GM13976 (cell line): ENCODE data around the gene GP1BB.

ENCODE experiments used
- DNase-seq: peaks from one replicate; pipeline ENCODE4 v3.0.0; 2012; ENCODE audit warnings: low spot score
- in situ Hi-C: fragments of 300-500 bp; cut with MboI; formaldehyde crosslinking; loops from one replicate; pipeline ENCODE4 v1.12.0; 2022; ENCODE audit warnings: low sequenced_read_pairs, mixed read lengths, inconsistent platforms; ENCODE audit not compliant: unreplicated experiment
- TF ChIP-seq, protein P1 (sequence below): IDR thresholded peaks from 2 replicates; pipeline ENCODE4 v1.5.1; 2012; ENCODE audit warnings: borderline replicate concordance, mild to moderate bottlenecking; ENCODE audit not compliant: insufficient read depth; ENCODE audit errors: extremely low read depth, missing control alignments, control extremely low read depth

Gene GP1BB

GRCh38 chr22:19770349-19771220, 47.2 kb downstream of the GP1BB start:
- no peak for DNase-seq
- TF ChIP-seq, protein P1, sequence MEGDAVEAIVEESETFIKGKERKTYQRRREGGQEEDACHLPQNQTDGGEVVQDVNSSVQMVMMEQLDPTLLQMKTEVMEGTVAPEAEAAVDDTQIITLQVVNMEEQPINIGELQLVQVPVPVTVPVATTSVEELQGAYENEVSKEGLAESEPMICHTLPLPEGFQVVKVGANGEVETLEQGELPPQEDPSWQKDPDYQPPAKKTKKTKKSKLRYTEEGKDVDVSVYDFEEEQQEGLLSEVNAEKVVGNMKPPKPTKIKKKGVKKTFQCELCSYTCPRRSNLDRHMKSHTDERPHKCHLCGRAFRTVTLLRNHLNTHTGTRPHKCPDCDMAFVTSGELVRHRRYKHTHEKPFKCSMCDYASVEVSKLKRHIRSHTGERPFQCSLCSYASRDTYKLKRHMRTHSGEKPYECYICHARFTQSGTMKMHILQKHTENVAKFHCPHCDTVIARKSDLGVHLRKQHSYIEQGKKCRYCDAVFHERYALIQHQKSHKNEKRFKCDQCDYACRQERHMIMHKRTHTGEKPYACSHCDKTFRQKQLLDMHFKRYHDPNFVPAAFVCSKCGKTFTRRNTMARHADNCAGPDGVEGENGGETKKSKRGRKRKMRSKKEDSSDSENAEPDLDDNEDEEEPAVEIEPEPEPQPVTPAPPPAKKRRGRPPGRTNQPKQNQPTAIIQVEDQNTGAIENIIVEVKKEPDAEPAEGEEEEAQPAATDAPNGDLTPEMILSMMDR, result no peak
- in situ Hi-C loops, result no loop called here

- TF ChIP-seq, protein P1, result no peak
- DNase-seq, result no peak
- in situ Hi-C loops, result no loop called here
Observed at GRCh38 chr22:19772422-19772672, 49.0 kb downstream of the GP1BB start.

DNA sequence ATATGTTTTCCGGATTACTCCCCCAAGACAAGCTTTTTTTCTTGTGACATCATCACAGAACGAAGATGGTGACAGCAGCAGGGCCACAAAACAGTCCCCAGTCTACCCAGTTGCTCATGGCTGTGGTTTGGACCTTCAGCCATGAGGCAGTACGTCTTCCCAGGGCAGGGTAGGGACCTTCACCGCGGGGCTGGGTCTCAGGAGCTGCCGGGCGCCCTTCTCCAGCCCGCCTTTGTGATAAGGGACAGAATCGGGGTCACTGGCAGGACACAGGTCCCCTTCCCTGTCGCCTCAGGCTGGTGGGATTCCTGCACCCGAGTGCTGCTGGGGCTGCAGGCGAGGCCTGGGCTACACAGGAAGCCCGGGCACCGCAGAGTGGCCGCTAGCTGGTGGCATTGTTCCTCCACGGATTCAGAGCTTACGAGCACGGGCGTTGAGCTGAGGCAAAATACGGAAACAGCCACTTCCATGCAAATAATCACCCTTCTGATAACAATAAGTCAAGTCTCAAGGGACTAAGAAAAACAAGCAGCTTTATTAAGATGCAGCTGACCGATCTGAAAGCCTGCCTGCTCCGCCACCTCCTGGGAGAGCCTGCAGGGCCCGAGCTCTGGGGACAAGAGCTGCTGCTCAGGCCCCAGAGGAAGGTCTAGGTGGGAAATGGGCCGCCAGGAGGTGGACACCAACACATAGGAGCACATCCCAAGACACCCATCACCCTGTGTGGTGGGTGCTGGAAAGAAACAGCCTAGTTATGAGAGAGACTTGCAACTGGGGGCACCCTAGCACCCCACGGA, 49.5 kb downstream of the GP1BB start:
- no peak for DNase-seq
- TF ChIP-seq, protein P1, result peak; percentile 27
- in situ Hi-C loops, result no loop called here

- no peak for DNase-seq
- TF ChIP-seq, protein P1, result no peak
- in situ Hi-C loops, result no loop called here
Observed at GRCh38 chr22:19773470-19774040, 50.2 kb downstream of the GP1BB start.
